ENCODE data around the gene STK38. TPM values are rescaled to one million over a fixed set of nuclear protein-coding genes. Genes with fewer than 3 reads are reported as not detected.

Gene STK38
- total RNA-seq, 1 experiment from 2014 or later = 20.1 TPM

- TF ChIP-seq CTCF (IDR thresholded peaks at IDR 0.05 in 2 of 3, conservative IDR thresholded peaks at IDR 0.05 in 1 of 3; ENCODE audit: borderline replicate concordance in 1 of 3, insufficient read depth in 1 of 3, low read depth in 2 of 3, low read length in 2 of 3) (no peak), EGR1 (IDR thresholded peaks at IDR 0.05; ENCODE audit: low read depth) (no peak), FOSL1 (IDR thresholded peaks at IDR 0.05; ENCODE audit: low read depth) (no peak), ZFX (IDR thresholded peaks at IDR 0.05) (no peak), TCF7L2 (IDR thresholded peaks at IDR 0.05; ENCODE audit: borderline replicate concordance, extremely low read depth, insufficient read depth, insufficient read length) (no peak), SIN3A (IDR thresholded peaks at IDR 0.05; ENCODE audit: low read depth) (no peak), CEBPB (IDR thresholded peaks at IDR 0.05; ENCODE audit: low read depth) (no peak)
These were observed 23.8 kb downstream of the STK38 start (continued) for GRCh38 chr6:36523451-36523850.

GRCh38 chr6:36519352-36519751 is 27.9 kb downstream of the STK38 start:
- Histone ChIP-seq H3K27me3 (ENCODE audit: insufficient read depth, low read length) (no peaks in the 10 kb centered on the region), H3K9me2 (ENCODE audit: insufficient read depth) (no peaks in the 10 kb centered on the region), H3K4me1 (ENCODE audit: control insufficient read depth in 1 of 2, insufficient read depth in 2 of 2, low read length in 2 of 2) (no peaks in the 10 kb centered on the region), H3K27ac (ENCODE audit: low read depth, low read length) (no peak overlapping the region), H3K4me2 (ENCODE audit: low read length) (no peak overlapping the region), H3K9ac (ENCODE audit: low read length) (no peak overlapping the region), H3K79me2 (ENCODE audit: insufficient read depth, low read length) (no peaks in the 10 kb centered on the region), H3K36me3 (ENCODE audit: control insufficient read depth in 1 of 2, insufficient read depth in 2 of 2, low read length in 2 of 2) (peaks cover 18 to 38% of the 10 kb centered on the region in 2 experiments), H3K4me3 (replicated peaks in 1 of 2; ENCODE audit: low read depth in 1 of 2, low read length in 2 of 2) (no peak overlapping the region), H3K9me3 (ENCODE audit: control insufficient read depth in 1 of 2, insufficient read depth in 1 of 2, low read depth in 1 of 2, low read length in 2 of 2) (no peaks in the 10 kb centered on the region), H2AFZ (ENCODE audit: low read depth, low read length, poor library complexity, severe bottlenecking) (no peak overlapping the region), H4K20me1 (ENCODE audit: insufficient read depth) (no peaks in the 10 kb centered on the region)
- no peak for ATAC-seq
- no TSS peak for BruUV-seq (replicated peaks)
- intact Hi-C loops (cut with micrococcal nuclease) = no loop called here
- POLR2A ChIA-PET = no interaction called here
- CTCF ChIA-PET = no interaction called here
- RAD21 ChIA-PET (ENCODE audit: low non-redundant PET in 1 of 2, low total read pairs in 2 of 2, uncharacterized antibody in 2 of 2, unreplicated experiment in 2 of 2) = no interaction called here
- no peak for TF ChIP-seq ZFX (IDR thresholded peaks at IDR 0.05)
- no peak for DNase-seq (ENCODE audit: low read depth, low spot score)

- ChIA-PET RAD21 (ENCODE audit: low non-redundant PET in 1 of 2, low total read pairs in 2 of 2, uncharacterized antibody in 2 of 2, unreplicated experiment in 2 of 2) (no interaction called here), CTCF (no interaction called here), POLR2A (no interaction called here)
- no peak for DNase-seq (ENCODE audit: low read depth, low spot score)
- H3K27me3 ChIP-seq (ENCODE audit: insufficient read depth, low read length) = no peaks in the 10 kb centered on the region
- no peak overlapping the region for H3K27ac ChIP-seq (ENCODE audit: low read depth, low read length)
- H3K4me2 ChIP-seq (ENCODE audit: low read length) = no peak overlapping the region
- no peaks in the 10 kb centered on the region for H3K9me3 ChIP-seq (ENCODE audit: control insufficient read depth in 1 of 2, insufficient read depth in 1 of 2, low read depth in 1 of 2, low read length in 2 of 2)
- H3K4me1 ChIP-seq (ENCODE audit: control insufficient read depth in 1 of 2, insufficient read depth in 2 of 2, low read length in 2 of 2) = no peaks in the 10 kb centered on the region
- no peak for ATAC-seq
- no TSS peak for BruUV-seq (replicated peaks)
- H2AFZ ChIP-seq (ENCODE audit: low read depth, low read length, poor library complexity, severe bottlenecking) = no peak overlapping the region
- no peaks in the 10 kb centered on the region for H3K9me2 ChIP-seq (ENCODE audit: insufficient read depth)
- intact Hi-C loops (cut with micrococcal nuclease) = no loop called here
- H3K4me3 ChIP-seq (replicated peaks in 1 of 2; ENCODE audit: low read depth in 1 of 2, low read length in 2 of 2) = no peak overlapping the region
- H4K20me1 ChIP-seq (ENCODE audit: insufficient read depth) = no peaks in the 10 kb centered on the region
- H3K79me2 ChIP-seq (ENCODE audit: insufficient read depth, low read length) = no peaks in the 10 kb centered on the region
- no peak overlapping the region for H3K9ac ChIP-seq (ENCODE audit: low read length)
- peaks cover 8 to 32% of the 10 kb centered on the region in 2 experiments; a peak in 3 of 4 replicates for H3K36me3 ChIP-seq (ENCODE audit: control insufficient read depth in 1 of 2, insufficient read depth in 2 of 2, low read length in 2 of 2)
- no peak for TF ChIP-seq JUND (IDR thresholded peaks at IDR 0.05)
- no peak for TF ChIP-seq EGR1 (IDR thresholded peaks at IDR 0.05; ENCODE audit: low read depth)
- no peak for TF ChIP-seq CTCF (IDR thresholded peaks at IDR 0.05 in 2 of 3, conservative IDR thresholded peaks at IDR 0.05 in 1 of 3; ENCODE audit: borderline replicate concordance in 1 of 3, insufficient read depth in 1 of 3, low read depth in 2 of 3, low read length in 2 of 3)
- no peak for TF ChIP-seq MAX (IDR thresholded peaks at IDR 0.05)
- TF ChIP-seq EZH2 (IDR thresholded peaks at IDR 0.05) = no peak
- no peak for TF ChIP-seq CBX3 (IDR thresholded peaks at IDR 0.05; ENCODE audit: low read depth)
- TF ChIP-seq SRF (IDR thresholded peaks at IDR 0.05; ENCODE audit: low read depth) = no peak
- no peak for TF ChIP-seq POLR2A (IDR thresholded peaks at IDR 0.05; ENCODE audit: borderline replicate concordance, extremely low read depth, insufficient read depth, insufficient read length)
- TF ChIP-seq ATF3 (IDR thresholded peaks at IDR 0.05) = no peak
- no peak for TF ChIP-seq RAD21 (IDR thresholded peaks at IDR 0.05; ENCODE audit: low read depth)
These were observed 29.9 kb downstream of the STK38 start for GRCh38 chr6:36517408-36517807.

All from HCT116 (cell line).